GM12873 (cell line): ENCODE results near the gene UGT1A9.

ENCODE experiments used
- TF ChIP-seq, protein P1 (sequence below): IDR thresholded peaks from 2 replicates; pipeline ENCODE4 v1.5.1; 2012; ENCODE audit warnings: low read depth, mild to moderate bottlenecking, moderate library complexity, low read length, control low read depth; ENCODE audit not compliant: insufficient read depth; ENCODE audit errors: missing control alignments

Gene UGT1A9

DNA sequence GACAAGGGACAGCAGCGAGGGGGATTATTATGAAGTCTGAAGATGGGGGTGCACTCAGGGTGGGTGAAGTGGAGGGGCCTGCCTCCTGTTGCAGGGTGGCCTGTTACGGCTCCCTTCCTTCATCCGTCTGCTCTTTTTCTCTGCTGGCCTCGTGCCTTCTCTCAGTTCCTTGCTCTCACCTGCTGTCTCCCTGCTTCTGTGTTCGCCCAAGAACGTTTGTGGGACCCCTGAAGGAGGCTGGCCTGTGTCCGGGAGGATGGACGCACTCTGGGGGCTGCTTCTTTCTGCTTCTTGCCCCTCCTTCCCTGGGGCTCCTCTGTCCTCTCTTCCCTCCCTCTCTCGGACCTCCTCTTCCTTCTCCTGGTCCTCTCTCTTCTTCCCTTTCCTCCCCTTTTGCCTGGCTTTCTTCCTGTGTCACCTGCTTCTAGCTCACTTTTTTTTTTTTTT, 120.2 kb downstream of the UGT1A9 start:
- TF ChIP-seq, protein P1, sequence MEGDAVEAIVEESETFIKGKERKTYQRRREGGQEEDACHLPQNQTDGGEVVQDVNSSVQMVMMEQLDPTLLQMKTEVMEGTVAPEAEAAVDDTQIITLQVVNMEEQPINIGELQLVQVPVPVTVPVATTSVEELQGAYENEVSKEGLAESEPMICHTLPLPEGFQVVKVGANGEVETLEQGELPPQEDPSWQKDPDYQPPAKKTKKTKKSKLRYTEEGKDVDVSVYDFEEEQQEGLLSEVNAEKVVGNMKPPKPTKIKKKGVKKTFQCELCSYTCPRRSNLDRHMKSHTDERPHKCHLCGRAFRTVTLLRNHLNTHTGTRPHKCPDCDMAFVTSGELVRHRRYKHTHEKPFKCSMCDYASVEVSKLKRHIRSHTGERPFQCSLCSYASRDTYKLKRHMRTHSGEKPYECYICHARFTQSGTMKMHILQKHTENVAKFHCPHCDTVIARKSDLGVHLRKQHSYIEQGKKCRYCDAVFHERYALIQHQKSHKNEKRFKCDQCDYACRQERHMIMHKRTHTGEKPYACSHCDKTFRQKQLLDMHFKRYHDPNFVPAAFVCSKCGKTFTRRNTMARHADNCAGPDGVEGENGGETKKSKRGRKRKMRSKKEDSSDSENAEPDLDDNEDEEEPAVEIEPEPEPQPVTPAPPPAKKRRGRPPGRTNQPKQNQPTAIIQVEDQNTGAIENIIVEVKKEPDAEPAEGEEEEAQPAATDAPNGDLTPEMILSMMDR = no peak

DNA sequence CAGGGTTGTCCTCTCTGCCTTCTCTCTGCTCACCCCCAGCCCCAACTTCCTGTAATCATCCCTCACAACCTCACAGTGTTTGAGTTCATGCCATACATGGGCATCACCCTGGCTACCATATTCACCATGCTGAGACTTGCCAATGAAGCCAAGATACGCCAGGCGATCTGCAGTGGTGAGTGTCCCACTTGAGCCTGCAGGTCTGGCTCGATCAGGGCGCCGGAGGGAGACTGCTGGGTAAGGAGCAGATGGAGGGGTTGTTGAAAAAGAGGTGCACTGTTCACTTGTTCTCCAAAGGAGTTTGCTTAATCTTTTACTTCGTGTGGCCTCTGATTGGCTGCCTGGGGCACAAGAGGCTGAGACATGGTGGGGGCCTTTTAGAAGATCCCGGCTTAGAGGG, 121.0 kb downstream of the UGT1A9 start:
- TF ChIP-seq, protein P1 = no peak

DNA sequence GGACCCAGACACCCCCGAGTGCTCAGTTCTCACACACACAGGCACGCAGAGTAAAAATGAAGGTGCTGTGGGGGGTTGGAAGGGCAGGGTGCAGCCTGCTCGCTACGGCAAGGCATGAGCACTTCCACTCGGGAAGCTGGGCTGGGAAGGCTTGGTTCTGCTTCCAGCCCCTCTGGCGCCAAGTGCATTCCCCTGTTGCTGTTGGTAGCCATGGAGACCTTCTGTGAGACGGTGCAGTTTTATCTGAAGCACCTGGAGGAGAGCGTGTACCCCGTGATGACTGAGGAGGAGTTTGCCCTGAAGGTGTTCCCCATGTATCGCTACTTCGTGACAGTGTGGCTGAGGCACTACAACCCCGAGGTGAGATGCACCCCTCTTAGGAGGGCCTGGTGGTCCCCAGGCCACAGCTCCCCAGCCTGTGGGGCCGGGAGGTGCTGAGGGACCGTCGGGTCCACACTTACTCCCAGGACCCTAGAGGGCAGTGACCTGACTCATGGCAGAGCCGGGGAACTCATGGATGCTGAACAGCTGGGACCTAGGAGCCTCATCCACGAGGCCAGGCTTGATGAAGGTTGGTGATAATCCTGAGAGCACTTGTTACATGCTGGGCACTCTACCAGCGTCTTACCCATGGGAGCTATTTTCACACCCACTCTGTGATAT, 121.9 kb downstream of the UGT1A9 start:
- TF ChIP-seq, protein P1 = no peak

DNA sequence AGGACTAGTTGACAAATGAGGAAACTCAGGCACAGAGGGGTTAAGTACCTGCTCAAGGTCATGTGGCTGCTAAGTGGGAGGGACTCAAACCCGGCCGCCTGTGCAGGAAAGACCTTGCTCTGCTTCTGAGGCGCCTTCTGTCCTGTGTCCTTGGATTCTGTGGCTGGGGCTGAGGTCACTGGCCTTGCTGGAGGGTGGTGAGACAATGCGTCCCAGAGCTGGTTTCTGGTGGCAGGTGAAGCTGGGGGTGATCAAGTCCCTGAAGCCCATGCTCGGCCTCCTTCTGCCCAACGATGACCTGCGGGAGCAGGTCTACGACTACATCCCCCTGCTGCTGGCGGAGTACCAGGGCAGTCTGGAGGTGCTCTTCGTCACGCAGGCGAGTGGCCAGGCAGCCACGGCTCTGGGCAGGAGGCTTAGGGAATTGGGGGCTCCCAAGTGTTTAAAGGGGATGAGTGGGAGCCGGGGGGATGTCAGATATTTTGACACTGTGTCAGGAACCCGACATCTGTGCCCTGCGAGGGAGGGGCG, 122.5 kb downstream of the UGT1A9 start:
- TF ChIP-seq, protein P1 = no peak

DNA sequence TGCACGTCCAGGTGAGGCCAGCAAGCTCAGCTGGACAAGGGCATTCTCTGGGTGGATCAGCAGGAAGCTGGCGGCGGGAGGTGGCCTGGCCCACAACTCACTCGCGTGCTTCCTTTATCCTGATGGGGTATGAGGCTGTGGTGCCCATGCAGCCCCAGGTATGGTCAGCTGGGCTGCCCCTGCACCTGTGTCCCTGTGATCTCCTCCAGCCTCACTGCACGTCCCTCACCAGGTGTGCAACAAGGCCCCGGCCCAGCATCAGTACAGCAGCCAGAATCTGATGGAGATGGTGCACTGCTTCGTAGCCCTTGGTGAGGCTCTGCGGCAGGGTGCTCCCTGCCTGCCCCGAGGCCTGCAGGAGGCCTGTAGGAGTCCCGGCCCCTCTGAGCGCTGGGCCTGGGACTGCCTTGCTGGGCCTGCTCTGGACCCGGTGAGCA, 124.1 kb downstream of the UGT1A9 start:
- TF ChIP-seq, protein P1 = no peak

DNA sequence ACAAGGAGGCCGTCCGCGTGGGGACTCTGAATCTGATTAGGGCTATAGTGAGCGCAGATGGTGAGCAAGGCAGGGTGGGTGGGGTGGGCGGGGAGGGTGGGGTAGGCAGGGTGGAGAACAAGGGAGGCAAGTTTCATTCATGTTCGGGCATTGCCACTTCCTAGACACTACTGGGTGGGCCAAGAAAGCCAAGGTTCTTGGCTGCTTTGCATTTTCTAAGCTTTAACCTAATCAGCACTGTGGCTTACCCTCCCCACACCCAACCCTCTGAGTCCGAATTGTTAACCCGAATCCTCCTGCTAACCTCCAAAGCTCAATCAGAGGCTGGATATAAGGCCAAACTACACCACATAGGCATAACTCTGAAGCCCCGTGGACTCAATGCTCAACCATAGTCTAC, 124.6 kb downstream of the UGT1A9 start:
- TF ChIP-seq, protein P1 = no peak

DNA sequence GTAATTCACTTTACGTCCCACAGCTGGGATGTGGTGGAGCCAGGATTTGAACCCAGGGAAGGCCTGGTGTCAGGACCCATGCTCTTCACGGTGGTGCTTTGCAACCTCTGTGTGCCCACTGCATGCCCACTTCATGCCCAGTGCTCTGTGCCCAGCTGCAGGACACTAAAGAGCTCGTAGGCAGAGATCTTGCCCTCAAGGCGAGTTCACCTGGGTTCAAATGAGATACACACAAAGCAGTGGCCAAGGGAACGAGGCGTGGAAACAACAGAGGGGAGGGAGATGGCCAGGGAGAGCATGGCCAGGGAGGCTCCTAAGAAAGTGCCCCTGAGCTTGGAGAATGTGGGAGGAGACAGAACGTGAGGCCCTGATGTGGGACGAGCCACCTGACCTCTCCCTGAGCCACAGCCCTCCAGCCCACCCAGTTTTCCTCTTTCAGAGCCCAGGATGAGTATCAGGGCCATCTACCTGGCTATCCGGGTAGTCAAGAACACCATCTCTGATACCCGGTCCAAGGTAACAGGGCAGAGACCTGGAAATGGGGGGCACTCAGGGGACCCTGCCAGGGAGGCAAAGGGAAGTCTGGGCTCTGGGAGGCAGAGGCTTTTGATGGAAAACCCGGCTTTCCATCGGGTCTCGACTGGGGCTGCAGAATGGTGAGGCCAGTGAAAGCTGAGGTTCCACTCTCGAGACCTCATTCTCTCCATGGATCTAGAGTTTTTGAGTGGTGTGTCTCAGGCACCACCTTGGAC, 126.8 kb downstream of the UGT1A9 start:
- TF ChIP-seq, protein P1 = no peak
